ENCODE measurements around the gene TMEM81.

Gene TMEM81

DNA sequence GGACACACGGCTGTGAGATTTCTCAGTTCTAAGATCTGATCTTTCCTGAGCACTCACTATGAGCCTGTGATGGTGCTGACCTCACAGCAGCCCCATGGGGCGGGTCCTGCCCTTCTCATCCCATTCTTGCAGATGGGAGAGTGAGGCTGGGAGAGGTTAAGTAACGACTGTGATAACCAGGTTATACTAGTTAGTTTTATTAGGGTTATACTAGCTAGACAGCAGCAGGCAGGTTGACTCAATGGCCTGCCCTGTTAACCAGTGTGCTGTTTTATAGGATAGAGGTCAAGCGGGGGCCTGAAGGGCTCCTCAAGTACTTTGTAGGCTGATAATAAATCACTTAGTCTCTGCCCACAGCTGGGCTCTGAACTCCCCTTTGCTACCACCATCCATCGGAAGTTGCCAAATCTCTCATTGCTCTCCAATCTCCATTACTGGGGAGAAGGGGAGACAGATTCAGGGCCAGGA is 36.5 kb downstream of the TMEM81 start:
- ChIA-PET CTCF (interaction anchor here (7.3 kb wide), 1 partner anchor 15 kb away, joined by 44 read pairs; no protein-coding TSS in a partner anchor), POLR2A (no interaction called here)

DNA sequence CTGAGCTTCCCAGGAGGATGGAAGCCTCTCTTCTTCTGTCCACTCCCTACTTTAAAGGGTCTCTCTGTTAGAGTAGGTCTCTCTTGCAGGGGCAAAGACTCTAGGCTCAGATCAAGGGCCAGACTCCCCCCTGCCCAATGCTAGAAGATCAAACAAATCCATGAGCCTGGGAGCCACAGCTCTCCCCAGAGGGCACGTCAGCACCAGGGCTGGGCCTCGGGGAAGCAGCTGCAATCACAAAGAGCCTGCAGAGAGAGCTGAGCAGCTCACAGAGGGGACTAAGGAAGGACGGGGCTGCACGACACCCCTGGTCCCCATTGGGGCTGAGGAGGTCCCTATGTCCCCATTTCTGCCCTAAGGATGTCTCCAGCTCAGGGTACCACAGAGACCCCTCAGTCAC is 37.4 kb downstream of the TMEM81 start:
- CTCF ChIA-PET, result interaction anchor here (7.3 kb wide), 1 partner anchor 15 kb away, joined by 44 read pairs; no protein-coding TSS in a partner anchor

More for the DNA sequence above, 36.5 kb downstream of the TMEM81 start:
- DNase-seq (ENCODE audit: extremely low spot score), result no peak
- TF ChIP-seq HDGF (IDR thresholded peaks at IDR 0.05; ENCODE audit: borderline replicate concordance), result no peak
- TF ChIP-seq, protein P1, sequence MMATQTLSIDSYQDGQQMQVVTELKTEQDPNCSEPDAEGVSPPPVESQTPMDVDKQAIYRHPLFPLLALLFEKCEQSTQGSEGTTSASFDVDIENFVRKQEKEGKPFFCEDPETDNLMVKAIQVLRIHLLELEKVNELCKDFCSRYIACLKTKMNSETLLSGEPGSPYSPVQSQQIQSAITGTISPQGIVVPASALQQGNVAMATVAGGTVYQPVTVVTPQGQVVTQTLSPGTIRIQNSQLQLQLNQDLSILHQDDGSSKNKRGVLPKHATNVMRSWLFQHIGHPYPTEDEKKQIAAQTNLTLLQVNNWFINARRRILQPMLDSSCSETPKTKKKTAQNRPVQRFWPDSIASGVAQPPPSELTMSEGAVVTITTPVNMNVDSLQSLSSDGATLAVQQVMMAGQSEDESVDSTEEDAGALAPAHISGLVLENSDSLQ (IDR thresholded peaks at IDR 0.05), result no peak
- no peak for TF ChIP-seq L3MBTL2 (conservative IDR thresholded peaks at IDR 0.05)
- TF ChIP-seq FOXM1 (IDR thresholded peaks at IDR 0.05; ENCODE audit: borderline replicate concordance), result no peak
- TF ChIP-seq BHLHE40 (IDR thresholded peaks at IDR 0.05; ENCODE audit: borderline replicate concordance), result no peak
- no peak for TF ChIP-seq ZNF384 (IDR thresholded peaks at IDR 0.05)
- no peak for TF ChIP-seq FOXK2 (IDR thresholded peaks at IDR 0.05)
- TF ChIP-seq SUZ12 (IDR thresholded peaks at IDR 0.05), result no peak
- no peak for TF ChIP-seq TARDBP (IDR thresholded peaks at IDR 0.05)

DNA sequence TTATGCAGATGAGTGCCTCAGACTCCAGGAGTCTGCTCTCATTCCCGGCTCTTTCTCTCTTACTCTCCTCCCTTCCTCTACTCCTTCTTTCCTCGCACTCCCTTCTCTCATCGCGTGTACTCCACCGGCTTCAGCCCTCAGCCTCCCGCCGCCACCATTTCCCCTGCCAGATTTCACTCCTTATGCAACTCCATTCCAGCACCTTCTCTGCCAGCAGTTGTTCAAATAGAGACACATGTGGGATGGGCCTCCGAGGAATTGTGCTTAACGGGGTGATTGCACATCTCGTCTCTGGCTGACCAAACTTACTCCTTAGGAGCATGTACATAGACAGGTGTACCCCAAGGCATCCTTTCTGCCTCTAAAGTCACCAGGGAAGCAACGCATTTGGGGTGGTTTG is 39.1 kb downstream of the TMEM81 start:
- POLR2A ChIA-PET, result no interaction called here
- DNase-seq (ENCODE audit: extremely low spot score), result no peak
- CTCF ChIA-PET, result no interaction called here
- no peak for TF ChIP-seq BHLHE40 (IDR thresholded peaks at IDR 0.05; ENCODE audit: borderline replicate concordance)
- no peak for TF ChIP-seq FOXK2 (IDR thresholded peaks at IDR 0.05)
- TF ChIP-seq, protein P1 (IDR thresholded peaks at IDR 0.05), result no peak
- TF ChIP-seq FOXM1 (IDR thresholded peaks at IDR 0.05; ENCODE audit: borderline replicate concordance), result no peak
- no peak for TF ChIP-seq NFRKB (IDR thresholded peaks at IDR 0.05)
- TF ChIP-seq ELF4 (IDR thresholded peaks at IDR 0.05), result no peak
- no peak for TF ChIP-seq LEF1 (IDR thresholded peaks at IDR 0.05; ENCODE audit: borderline replicate concordance)
- TF ChIP-seq L3MBTL2 (conservative IDR thresholded peaks at IDR 0.05), result no peak
- TF ChIP-seq HDGF (IDR thresholded peaks at IDR 0.05; ENCODE audit: borderline replicate concordance), result no peak
- no peak for TF ChIP-seq ZNF384 (IDR thresholded peaks at IDR 0.05)
- TF ChIP-seq ARNT (IDR thresholded peaks at IDR 0.05), result no peak
- TF ChIP-seq FOXA1 (IDR thresholded peaks at IDR 0.05), result no peak

More for the DNA sequence above, 37.4 kb downstream of the TMEM81 start:
- POLR2A ChIA-PET, result no interaction called here
- no peak for DNase-seq (ENCODE audit: extremely low spot score)
- TF ChIP-seq ARNT (IDR thresholded peaks at IDR 0.05) (no peak), ELF4 (IDR thresholded peaks at IDR 0.05) (no peak), FOXK2 (IDR thresholded peaks at IDR 0.05) (no peak)
- TF ChIP-seq, protein P1 (IDR thresholded peaks at IDR 0.05), result no peak

DNA sequence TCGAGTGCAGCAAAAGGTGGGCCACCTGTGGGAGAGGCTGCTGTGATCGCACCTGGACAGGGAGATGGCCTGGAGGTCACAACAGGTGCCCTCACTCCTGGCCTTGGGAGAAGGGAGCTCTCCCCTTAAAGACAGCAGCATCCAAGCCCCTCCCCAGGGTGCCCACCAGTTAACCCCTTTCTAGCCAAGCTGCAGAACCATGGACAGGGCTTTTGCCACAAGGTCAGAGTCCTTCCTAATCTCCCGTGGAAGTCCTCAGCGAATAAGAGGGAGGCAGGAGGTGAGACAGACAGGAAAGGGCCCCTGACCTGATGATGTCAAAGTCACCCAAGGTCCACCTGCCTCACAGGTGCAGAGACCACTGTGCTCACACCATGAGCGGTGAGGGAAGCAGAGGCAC is 39.5 kb downstream of the TMEM81 start:
- CTCF ChIA-PET, result interaction anchor here (0.7 kb wide), 1 partner anchor 25 kb away, joined by 4 read pairs; no protein-coding TSS in a partner anchor
- TF ChIP-seq FOXA1 (IDR thresholded peaks at IDR 0.05), result no peak
- no peak for TF ChIP-seq BHLHE40 (IDR thresholded peaks at IDR 0.05; ENCODE audit: borderline replicate concordance)
- no peak for TF ChIP-seq SP1 (IDR thresholded peaks at IDR 0.05)
- TF ChIP-seq ELF4 (IDR thresholded peaks at IDR 0.05), result no peak
- TF ChIP-seq SUZ12 (IDR thresholded peaks at IDR 0.05), result no peak
- TF ChIP-seq NFRKB (IDR thresholded peaks at IDR 0.05), result no peak
- TF ChIP-seq CTBP1 (IDR thresholded peaks at IDR 0.05; ENCODE audit: borderline replicate concordance), result no peak
- no peak for TF ChIP-seq ZNF384 (IDR thresholded peaks at IDR 0.05)
- TF ChIP-seq HDGF (IDR thresholded peaks at IDR 0.05; ENCODE audit: borderline replicate concordance), result no peak
- TF ChIP-seq FOXK2 (IDR thresholded peaks at IDR 0.05), result no peak
- TF ChIP-seq LEF1 (IDR thresholded peaks at IDR 0.05; ENCODE audit: borderline replicate concordance), result no peak
- TF ChIP-seq TARDBP (IDR thresholded peaks at IDR 0.05), result no peak
- TF ChIP-seq FOXM1 (IDR thresholded peaks at IDR 0.05; ENCODE audit: borderline replicate concordance), result no peak
- TF ChIP-seq L3MBTL2 (conservative IDR thresholded peaks at IDR 0.05), result no peak
- TF ChIP-seq ARNT (IDR thresholded peaks at IDR 0.05), result no peak
- TF ChIP-seq, protein P1 (IDR thresholded peaks at IDR 0.05), result no peak
- no peak for DNase-seq (ENCODE audit: extremely low spot score)
- POLR2A ChIA-PET, result no interaction called here

DNA sequence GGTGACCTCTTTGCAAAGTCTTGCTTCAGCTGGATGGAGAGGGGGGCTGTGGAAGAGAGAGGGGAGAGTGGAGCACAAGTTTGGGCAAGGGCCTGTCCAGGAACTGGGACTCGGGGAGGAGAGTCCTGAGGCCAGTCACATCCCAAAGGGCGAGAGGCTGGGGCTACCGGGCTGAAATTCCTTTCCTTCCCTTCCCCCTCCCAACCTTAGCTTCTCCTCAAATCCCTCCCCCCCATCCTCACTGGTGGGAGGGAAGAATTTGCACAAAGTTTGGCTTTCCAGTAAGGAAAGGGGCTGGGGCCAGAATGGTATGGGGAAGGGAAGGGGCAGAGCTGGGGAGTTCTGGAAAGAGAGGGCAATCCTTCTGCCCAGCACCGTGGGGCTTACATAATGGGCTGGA is 40.4 kb downstream of the TMEM81 start:
- CTCF ChIA-PET, result interaction anchor here (1.0 kb wide), 1 partner anchor 9 kb away, joined by 3 read pairs; no protein-coding TSS in a partner anchor
- TF ChIP-seq HDGF (IDR thresholded peaks at IDR 0.05; ENCODE audit: borderline replicate concordance) (no peak), BHLHE40 (IDR thresholded peaks at IDR 0.05; ENCODE audit: borderline replicate concordance) (no peak), ZNF384 (IDR thresholded peaks at IDR 0.05) (no peak), ELF4 (IDR thresholded peaks at IDR 0.05) (no peak), FOXK2 (IDR thresholded peaks at IDR 0.05) (no peak), SUZ12 (IDR thresholded peaks at IDR 0.05) (no peak), NFRKB (IDR thresholded peaks at IDR 0.05) (no peak), LEF1 (IDR thresholded peaks at IDR 0.05; ENCODE audit: borderline replicate concordance) (no peak), TARDBP (IDR thresholded peaks at IDR 0.05) (no peak), CTBP1 (IDR thresholded peaks at IDR 0.05; ENCODE audit: borderline replicate concordance) (no peak), FOXA1 (IDR thresholded peaks at IDR 0.05) (no peak), L3MBTL2 (conservative IDR thresholded peaks at IDR 0.05) (no peak), FOXM1 (IDR thresholded peaks at IDR 0.05; ENCODE audit: borderline replicate concordance) (no peak), SP1 (IDR thresholded peaks at IDR 0.05) (no peak), ARNT (IDR thresholded peaks at IDR 0.05) (no peak)
- TF ChIP-seq, protein P1 (IDR thresholded peaks at IDR 0.05), result no peak
- POLR2A ChIA-PET, result no interaction called here
- no peak for DNase-seq (ENCODE audit: extremely low spot score)

All from HEK293T (cell line).